SKM-1 (cell line): ENCODE data around the gene ELAC1.

ENCODE experiments used
- DNase-seq: peaks from one replicate; lab custom pipeline; 2025; ENCODE audit not compliant: unreplicated experiment; lab: John Stamatoyannopoulos, UW

ELAC1 gene

DNA sequence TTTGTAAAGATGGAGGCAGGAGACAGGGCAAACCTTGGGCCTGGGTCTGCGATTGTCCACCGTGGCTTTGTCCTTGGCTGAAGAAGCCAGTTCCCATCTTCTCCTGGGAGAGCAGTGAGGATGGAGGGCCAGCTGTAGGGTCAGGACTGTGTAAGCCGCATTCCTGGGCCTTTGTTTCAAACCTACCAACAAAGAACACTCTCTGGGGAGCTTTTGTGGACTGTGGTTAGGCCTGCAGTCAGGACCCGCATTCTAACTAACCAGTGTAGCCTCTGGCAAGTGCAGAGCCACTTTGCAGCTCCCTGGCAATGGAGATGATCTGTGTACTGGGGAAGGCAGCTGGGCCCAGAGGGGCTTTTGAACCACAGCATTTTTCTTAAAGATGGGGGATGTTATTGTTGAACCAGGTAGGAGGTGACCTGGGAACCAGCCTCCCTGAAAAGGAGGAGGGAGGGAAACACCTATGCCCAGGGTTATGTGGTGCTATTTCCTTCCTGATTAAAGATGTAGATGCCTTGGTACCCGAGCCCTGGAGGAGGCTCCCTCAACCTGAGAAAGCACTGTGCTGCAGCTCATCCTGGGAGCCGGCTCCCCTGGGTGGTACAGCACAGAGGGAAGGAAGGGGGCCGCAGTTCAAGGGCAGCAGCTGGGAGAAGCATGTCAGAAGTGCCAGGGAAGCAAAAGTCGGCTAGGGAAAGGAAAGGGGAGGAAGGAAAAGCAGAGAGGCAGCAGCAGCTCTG is 49.5 kb downstream of the ELAC1 start:
- no peak for DNase-seq

DNA sequence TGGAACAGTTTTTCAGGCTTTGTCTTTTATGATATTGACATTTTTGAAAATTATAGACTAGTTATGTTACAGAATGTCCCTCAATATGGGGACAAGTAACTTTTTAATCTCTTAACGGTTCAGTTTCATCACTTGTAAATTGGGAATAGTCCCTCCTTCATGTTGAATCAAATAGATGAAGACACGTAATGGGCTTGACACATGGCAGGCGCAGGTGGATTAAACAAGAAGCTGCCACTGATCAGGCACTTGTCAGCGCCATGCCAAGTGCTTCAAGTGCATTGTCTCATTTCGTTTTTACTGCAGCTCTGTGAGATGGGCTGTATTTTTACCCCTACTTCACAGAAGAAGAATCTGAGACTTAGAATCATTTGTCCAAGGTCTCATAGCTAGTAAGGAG is 52.7 kb downstream of the ELAC1 start:
- no peak for DNase-seq

DNA sequence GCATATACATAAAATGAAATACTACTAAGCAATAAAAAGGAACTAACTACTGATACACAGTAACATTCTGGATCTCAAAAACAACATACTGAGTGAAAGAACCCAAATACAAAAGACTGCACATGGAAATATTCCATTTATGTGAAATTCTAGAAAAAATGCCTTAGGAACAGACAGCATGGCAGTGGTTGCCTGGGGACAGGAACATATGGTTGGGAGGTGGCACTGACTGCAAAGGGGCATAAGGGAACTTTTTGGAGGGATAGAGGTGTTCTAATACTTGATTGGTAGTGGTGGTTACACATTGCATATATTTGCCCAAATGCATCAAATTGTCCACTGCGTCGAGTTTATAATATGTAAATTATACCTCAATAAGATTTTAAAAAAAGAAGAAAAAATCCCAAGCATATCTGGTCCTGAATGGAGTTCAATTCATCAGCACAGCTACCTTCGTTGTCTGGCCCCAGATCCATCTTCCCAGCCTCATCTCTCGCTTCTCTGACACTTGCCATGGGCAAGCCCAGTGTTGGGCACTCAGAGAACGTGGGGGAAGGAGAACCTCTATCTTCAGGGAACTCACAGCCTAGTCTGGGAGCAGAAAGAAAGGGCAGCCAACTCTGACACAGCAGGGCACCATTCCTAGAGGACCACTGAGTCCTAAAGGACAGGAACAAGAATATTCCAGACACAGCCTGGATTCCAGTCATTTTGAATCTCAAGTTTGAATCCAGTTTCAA is 53.6 kb downstream of the ELAC1 start:
- no peak for DNase-seq

DNA sequence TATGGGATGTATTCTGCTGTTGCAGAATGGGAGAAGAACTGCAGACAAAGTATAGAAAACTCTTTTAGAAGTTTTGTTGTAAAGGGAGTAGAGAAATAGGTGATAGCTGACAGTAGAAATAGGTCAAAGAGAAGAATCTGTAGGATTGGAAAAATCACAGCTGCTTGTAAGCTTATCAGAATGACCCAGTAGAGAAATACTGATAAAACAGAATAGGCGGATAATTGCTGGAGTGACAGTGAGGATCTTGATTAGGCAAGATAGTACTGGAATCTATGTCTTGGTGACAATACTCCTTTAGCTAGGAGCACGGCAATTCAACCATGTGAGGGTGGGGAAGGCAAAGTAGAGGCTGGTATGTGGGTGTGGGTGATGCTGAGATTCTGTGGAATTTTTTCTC is 57.7 kb downstream of the ELAC1 start:
- no peak for DNase-seq

- no peak for DNase-seq
These were observed 60.5 kb downstream of the ELAC1 start for GRCh38 chr18:51028201-51028805.

GRCh38 chr18:51029378-51029693 is 61.5 kb downstream of the ELAC1 start:
- DNase-seq: no peak

DNA sequence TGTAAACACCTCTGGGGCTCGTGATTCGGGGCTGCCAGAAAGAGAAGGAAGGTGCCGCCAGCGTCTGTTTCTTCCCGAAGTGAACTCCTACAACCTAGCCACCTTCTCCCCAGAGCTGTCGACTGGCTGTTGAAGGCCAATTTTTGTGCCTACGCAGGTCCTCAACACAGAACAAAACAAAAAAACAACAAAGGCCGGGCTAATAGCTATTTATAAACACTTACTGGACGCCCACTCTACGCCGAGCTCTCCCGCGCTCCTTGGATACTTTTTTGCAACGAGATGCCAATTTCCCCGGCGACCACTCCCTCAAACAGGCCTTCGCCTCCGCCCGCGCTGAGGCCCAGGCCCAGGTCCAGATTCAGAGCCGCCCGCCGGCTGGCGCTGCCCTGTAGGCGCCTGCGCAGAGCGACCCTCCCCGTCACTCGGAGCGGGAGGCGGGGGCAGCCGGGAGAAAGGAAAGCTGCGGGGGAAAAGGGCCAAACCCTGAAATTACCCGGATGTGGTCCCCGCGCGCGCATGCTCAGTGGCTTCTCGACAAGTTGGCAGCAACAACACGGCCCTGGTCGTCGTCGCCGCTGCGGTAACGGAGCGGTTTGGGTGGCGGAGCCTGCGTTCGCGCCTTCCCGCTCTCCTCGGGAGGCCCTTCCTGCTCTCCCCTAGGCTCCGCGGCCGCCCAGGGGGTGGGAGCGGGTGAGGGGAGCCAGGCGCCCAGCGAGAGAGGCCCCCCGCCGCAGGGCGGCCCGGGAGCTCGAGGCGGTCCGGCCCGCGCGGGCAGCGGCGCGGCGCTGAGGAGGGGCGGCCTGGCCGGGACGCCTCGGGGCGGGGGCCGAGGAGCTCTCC is 62.1 kb downstream of the ELAC1 start, which contains the start of gene SMAD4:
Gene SMAD4, plus strand, starts transcription at position 520 of the 843 bp plus-strand sequence. CDS start 16,834 bp downstream, outside the sequence.
- DNase-seq: peak; percentile 90

DNA sequence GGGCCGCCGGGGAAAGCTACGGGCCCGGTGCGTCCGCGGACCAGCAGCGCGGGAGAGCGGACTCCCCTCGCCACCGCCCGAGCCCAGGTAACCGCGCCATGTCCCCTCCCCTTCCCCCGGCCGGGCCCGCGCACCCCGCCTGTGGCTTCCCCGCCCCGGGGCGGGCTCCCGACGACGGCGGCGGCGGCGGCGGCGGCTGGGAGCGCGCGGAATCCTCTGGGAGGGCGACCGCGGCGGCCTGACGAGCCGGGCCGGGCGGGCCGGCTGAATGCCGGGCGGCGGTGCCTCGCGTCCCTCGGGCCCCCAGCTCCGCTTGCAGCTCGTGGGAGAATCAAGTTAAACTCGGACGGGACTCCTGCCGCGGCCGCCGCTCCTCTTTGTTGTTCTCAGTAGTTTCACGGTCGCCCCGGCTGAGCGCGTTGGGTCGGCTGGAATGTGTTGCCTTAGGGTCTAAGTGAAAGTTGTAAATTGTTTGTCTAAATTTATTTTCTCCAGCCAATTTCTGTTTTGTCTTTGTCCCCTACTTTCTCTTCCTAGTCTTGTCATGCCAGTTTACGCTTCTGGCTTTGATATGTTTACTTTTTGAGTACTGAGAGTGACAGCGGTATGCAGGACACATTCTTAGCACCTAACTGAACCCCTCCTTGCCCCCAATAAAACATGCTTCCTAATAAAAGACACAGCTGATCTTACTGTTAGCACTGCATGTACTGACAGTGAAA is 62.9 kb downstream of the ELAC1 start:
- peak; percentile 7 for DNase-seq

DNA sequence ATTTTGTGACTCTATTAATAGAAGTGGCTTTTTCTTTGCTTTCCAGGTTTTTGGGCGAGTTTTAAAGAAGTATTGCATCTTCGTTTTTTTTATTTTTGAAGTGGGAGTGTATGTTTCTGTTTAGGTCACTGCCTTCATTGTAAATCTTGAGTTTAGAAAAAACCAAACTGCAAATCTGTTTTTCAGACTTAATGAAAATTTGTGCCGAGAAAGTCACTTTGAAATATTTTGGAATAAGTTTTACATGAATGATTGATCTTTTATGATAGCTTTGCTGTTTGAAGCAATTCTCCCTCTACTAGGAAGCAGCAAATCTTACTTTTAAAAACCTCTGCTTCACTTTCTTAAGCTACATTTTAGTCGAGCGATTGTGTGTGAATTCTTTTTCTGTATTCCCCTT is 64.4 kb downstream of the ELAC1 start:
- no peak for DNase-seq

GRCh38 chr18:51037230-51037629 is 69.4 kb downstream of the ELAC1 start:
- no peak for DNase-seq
